Right kidney (tissue), 1 donor: ENCODE results near the gene FECH.
"Not testable (repeated sequence)": the region's sequence is repeated elsewhere in the genome, so short reads cannot be mapped to it uniquely, and the experiment has no call there.

ENCODE experiments used
- DNase-seq: peaks from one replicate; pipeline ENCODE4 v3.0.0-alpha.2; 2016

FECH gene

GRCh38 chr18:57533006-57533867, 53.3 kb downstream of the FECH start:
- DNase-seq, result peak; percentile 59

GRCh38 chr18:57529151-57529550, 57.4 kb downstream of the FECH start:
- DNase-seq, result no peak

- DNase-seq, result no peak
Measured at GRCh38 chr18:57527556-57528229, 58.8 kb downstream of the FECH start.

GRCh38 chr18:57523171-57523956, 63.1 kb downstream of the FECH start:
- no peak for DNase-seq

GRCh38 chr18:57522348-57522747, 64.2 kb downstream of the FECH start:
- DNase-seq, result not testable (repeated sequence)

GRCh38 chr18:57519668-57520424, 66.7 kb downstream of the FECH start:
- no peak for DNase-seq

- DNase-seq, result no peak
Measured at GRCh38 chr18:57518533-57518932, 68.0 kb downstream of the FECH start.

- no peak for DNase-seq
Measured at GRCh38 chr18:57516056-57516455, 70.4 kb downstream of the FECH start.

GRCh38 chr18:57505231-57505630, 81.3 kb downstream of the FECH start:
- DNase-seq, result no peak

- DNase-seq, result no peak
Measured at GRCh38 chr18:57502624-57503023, 83.9 kb downstream of the FECH start.

GRCh38 chr18:57498682-57499256, 87.7 kb downstream of the FECH start:
- no peak for DNase-seq
